Measurements from ENCODE around the gene SPHK1.
A peak's percentile ranks its signal among the peaks of the same experiment; 100 is the strongest.

Gene SPHK1

DNA sequence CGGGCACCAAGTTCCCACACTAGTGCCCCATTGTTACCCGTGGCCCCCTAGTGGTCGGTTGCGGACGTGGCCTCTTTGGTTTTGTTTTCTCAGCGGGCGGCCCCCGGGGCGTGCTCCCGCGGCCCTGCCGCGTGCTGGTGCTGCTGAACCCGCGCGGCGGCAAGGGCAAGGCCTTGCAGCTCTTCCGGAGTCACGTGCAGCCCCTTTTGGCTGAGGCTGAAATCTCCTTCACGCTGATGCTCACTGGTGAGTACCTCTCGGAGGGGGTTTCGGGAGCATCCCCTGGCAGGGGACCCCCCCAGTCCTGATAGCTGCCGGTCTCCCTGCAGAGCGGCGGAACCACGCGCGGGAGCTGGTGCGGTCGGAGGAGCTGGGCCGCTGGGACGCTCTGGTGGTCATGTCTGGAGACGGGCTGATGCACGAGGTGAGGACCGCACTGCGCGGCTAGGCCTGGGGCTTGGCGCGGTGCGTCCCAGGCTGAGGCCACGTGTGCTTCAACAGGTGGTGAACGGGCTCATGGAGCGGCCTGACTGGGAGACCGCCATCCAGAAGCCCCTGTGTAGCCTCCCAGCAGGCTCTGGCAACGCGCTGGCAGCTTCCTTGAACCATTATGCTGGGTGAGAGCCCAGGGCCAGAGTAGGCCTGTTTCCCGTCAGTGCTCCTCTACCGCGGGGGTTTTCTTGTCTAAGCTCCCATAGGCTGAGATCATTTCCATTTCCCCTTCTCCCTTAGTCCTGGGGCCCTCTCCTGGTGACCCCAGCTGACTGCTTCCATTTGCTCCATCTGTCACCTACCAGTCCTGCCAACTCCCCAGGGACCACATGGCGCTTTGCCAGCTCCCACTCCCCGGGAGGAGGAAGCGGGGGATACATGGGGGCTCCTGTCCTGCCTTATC, 1.7 kb downstream of the SPHK1 start:
- peak; percentile 78 for DNase-seq

DNA sequence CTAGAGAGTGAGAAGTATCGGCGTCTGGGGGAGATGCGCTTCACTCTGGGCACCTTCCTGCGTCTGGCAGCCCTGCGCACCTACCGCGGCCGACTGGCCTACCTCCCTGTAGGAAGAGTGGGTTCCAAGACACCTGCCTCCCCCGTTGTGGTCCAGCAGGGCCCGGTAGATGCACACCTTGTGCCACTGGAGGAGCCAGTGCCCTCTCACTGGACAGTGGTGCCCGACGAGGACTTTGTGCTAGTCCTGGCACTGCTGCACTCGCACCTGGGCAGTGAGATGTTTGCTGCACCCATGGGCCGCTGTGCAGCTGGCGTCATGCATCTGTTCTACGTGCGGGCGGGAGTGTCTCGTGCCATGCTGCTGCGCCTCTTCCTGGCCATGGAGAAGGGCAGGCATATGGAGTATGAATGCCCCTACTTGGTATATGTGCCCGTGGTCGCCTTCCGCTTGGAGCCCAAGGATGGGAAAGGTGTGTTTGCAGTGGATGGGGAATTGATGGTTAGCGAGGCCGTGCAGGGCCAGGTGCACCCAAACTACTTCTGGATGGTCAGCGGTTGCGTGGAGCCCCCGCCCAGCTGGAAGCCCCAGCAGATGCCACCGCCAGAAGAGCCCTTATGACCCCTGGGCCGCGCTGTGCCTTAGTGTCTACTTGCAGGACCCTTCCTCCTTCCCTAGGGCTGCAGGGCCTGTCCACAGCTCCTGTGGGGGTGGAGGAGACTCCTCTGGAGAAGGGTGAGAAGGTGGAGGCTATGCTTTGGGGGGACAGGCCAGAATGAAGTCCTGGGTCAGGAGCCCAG, 2.8 kb downstream of the SPHK1 start:
- no peak for DNase-seq

DNA sequence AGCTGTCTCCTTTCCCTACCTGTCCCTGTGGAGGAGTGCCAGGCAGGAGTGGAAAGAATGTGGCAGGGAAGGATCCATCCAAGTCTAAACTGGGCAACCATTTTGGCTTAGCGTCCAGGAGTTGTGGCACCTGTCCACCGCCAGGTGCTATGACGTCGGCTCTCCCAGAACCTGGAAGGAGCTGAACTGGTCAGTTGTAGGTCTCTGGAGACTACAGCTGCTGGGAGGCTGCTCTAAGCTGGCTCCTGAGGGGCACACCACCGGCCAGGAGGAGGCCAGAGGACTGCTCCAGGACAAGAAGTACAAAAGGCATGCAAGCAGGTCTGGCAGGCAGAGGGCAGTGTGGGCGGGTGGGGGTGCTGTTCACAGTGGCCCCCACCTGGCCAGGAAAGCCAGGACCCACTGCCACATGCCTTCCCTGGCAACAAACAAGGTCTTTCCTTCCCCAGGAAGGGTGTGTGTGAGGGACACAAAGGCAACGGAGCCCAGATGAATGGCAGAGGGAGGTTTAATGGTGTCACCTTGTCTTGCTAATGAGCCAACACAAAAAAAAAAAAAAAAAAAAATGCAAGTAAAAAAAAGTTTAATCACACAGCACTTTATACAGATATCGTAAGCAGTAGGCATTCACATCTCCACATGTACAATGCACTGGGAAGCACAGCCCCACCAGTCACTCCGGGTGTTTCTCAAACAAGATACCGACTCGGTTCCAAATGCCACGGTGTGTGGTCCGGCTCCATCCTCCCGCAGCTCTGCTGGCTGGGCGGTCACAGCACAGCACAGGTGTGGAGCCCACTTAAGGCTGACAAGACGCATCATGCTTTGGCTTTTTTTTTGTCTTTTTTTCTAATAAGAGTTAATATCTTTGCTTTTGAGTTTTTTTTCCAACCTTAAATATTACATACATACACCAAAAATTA, 4.8 kb downstream of the SPHK1 start:
- DNase-seq, result no peak

DNA sequence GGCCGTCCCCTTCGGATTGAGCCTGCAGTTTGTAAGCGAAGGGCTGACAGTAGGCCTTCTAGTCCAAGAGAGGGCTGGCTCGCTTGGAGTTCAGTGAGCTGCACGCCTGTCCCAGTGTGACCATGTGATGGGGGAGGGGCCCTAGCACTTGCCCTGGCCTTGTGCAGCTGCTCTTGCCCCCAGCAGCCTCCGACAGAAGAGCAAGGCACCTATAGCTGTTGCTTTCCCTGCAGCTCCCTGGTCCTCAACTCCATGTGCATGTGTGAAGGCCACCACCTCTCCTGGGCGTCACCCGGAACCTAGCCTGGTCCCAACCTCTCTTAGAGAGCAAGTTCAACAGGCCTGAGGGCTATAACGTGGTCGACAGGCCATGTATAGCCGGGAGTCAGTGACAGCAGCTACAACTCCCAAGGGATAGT, 5.6 kb downstream of the SPHK1 start:
- no peak for DNase-seq

DNA sequence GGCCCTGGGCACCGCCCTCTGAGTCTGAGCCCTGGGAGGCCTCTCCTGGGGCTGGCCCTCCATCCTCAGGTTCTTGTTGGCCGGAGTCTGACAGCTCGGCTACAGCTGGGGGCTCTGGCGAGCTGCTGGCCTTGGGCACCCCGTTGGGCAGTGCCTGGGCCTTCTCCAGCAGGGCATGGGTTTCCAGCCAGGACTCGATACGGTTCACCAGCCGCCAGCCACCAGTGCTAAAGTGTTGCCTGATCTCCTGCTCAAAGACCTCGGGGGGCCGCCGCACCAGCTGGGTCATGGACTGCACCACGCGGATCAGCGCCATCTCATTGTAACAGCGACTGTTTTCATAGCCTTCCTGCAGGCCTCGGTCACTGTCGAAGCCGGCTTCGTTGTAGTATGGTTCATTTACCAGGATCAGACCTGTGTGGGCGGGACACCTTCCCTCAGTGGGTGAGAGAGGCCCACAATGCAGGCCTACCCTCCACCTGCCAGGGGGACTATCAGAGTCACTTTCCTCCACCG, 6.8 kb downstream of the SPHK1 start:
- no peak for DNase-seq

DNA sequence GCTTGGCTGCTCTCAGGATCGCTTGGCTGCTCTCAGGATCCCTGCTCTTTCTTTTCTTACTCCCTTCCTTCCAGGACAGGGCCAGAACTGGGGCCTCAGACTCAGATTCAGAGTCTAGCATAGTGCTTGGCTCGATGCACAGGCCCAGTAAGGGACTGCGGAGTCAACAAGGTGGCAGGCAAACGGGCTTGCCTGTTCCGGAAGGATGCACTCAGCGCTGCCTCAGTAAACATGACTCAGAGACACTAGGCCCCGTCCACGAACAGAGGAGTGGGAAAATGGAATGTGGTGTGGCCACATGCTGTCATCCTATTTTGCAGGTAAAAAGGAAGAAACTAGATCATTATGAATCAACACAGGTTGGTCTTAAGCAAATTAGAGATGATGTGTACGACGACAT, 9.8 kb downstream of the SPHK1 start:
- no peak for DNase-seq

DNA sequence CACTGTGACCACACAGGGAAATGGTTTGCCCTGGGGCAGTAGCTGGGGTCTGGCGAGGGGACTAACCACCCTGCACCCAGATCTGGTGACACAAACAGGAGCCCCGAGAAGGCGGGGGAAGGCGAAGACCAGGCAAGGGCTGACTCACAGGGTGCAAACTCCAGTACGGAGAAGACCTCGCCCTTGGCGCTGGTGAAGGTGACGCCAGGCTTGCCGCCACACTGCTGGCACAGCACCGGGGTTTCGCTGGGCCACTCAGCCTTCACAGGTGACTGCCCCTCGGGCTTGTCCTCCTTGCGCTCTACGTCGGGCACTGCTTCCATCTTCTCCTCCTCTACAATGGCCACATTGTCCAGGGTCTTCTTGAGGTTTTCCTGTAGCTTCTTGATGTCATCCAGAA, 11.6 kb downstream of the SPHK1 start:
- no peak for DNase-seq

DNA sequence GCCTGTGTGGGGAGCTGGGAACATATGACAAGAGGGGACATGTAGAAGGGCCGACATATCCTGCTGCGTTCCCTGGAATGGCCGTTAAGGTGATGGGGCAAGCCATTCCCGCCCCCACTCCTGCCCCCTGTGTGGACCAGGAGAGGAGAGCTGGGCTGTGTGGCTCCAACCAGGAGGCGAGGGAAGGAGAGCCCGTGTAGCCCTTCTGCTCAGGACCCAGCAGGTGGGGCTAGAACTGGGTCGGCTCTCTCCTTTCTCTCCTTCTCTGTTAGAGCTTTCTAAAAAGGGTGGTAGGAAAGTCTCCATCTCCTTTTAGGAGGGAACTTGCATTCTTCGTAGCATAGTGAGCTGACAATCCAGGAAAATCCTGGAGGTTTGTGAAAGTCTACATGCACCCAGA, 12.8 kb downstream of the SPHK1 start:
- no peak for DNase-seq

DNA sequence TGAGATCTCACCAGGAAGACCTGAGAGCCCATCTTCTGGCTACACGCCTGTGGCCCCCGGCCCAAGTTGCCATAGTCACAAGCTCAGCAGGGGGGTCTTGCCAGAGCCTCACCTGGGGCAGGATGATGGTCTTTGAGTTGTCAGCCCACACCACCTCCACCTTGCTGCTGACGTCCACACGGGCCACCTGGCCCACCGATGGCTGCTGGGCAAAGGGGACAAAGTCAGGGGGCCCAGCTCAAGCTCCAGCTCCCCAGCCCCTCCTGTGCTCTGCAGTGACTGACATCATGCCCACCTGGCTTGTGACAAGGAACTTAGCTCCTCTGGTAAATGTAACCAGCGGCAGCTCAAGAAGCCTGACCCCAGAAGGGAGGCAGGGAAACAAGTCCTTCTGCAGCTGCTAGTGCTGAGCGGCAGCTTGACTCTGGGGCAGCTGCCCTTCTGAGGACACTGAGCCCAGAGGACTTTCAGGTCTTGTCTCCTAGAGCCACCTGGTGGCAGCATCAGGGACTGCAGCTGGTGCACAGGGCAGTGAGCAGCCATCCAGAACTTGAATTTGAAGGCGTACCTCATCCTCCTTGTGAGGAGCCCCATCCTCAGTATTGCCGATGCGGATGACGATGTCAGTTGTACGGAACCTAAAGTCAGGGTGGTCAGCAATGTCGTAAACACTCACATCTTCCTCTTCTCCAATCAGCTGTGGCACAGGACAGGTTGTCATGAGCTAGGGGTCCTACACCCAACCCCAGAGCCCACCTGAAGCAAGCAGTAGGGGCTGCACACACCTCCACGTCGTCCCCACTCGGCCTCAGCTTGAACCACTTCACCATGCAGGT, 13.5 kb downstream of the SPHK1 start:
- DNase-seq, result peak; percentile 85

DNA sequence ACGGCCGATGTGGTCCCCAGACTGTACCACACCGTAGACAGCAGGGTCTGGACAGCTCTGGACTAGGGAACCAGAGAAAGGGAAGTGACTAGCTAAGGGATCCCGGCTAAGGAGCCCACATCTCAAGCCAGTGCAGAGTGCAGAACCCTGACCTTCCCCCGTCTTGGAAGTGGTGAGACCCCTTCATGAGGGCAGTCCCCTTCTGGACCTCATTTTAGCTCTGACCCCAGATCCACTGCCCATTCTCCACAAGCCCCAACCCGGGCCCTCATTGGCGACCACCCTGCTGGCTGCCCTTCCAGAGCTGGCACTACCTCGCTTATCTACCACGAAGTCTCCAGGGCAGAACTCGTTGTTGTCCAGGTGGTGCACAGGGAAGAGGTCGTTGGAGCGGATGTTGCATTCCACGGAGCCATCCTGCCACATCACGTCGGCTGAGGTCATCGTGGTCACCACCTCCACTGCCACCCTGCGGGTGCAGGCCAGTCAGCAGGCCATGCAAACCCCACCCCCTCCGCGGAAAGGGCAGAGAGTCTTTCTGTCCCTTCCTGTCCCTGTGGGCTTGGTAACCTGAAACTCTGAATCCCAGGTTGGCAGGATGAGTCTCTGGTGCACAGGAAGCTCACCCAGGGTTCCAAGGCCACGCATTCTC, 14.2 kb downstream of the SPHK1 start:
- DNase-seq, result no peak

DNA sequence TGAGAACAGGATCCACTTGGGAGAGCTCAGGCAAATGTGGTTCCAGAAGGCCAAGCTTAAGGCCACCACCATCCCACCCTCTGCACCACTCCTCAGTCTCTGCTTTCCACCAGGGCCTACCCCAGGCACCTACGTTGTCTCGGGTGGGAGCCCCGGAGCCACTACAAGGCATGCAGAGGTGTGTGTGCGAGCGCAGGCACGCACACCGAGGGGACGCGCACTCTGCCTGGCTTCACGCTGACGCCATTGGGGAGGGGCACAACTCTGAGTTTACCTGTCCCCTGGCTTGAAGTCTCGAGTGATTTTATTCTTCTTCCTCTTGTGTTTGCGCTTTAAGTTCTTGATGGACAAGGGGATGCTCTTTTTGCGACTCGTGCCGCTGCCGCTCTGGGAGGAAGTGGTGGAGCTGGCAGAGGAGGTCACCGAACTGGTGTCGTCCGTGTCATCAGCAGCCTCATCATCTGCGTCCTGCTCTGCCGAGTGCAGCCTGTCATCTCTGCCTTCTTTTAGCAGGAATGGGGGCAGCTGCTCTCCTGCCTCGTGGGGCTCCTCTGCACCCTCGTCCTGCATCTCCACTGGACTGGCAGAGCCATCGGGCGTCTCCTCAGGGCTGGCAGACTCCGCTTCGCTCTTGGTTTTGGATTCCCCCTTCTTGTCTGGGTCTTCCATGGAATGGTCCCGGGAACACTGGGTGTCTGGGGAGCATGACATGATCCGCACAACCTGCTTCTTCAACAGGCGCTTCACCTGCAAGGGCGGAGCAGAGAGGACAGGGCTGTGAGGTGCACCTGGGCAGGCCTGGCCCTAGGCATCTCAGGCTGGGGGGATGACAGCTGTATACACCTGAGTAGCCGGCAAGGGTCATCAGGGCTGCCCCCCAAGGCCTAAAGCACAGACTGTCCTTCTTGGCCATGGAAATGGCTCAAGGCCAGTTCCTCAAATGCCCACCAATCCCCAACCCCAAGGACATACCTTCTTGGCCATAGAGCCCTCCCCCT, 15.1 kb downstream of the SPHK1 start:
- DNase-seq, result no peak

DNA sequence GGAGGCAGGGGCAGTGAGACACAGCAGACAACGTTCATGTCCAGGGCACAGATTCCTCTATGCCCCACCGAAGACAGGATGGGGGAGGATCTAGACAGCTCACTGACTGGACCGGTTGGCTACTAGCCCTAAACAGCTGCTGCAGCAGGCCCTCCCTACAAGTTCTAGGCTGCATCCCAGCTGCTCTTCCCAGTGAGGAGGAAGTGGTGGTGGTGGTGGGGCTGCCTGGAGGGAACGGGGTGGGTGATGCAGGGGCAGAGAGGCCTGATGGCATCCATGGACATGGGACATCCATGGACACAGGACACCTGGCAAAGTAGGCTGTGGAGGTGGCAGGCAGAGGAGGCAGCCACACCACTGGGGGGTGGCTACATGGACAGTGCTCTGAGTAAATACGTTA, 18.3 kb downstream of the SPHK1 start:
- no peak for DNase-seq

DNA sequence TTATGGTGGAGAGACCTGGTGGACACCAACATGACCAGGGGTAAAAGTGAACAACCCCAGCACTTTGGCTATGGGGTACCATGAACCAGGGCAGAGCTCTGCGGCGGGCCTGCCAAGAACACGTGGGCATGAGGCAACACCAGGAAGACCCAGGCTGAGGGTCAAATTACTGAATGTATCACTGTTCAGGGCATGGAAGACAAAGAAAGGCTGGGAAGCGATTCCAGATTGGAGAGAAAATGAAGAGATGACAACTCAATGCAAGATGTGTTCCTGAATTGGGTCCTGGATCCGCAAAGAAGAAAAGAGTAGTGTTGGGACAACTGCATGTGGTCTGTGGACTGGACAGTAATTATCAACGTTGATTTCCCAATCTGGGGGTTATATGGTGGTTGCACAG, 19.8 kb downstream of the SPHK1 start:
- DNase-seq, result no peak

DNA sequence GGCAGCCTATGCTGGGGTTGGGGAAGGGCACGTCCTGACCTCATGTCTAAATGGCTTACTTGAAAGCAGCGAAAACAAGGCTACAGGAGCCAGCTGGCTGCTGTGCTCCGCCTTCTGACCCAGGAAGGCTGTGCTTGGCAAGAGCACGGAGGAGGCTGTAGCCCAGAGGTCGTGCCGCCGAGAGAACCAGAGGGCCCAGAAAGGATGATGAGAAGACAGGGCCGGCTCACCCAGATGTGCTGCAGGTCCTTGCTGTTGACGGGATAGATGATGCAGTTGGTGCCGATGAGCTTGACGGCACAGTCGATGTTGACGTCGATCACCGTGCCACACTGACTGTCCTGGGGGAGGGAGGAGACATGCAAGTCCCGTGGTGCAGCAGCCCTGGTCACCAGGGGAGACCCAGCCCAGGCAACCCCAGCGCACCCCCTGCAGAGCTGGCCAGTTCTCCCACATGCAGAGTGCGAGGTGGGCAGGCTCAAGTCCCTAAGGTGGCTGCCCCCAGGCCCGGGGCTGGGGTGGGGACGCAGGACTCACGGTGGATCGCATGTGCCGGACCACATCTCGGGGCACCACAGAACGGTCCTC, 20.7 kb downstream of the SPHK1 start:
- DNase-seq, result no peak

DNA sequence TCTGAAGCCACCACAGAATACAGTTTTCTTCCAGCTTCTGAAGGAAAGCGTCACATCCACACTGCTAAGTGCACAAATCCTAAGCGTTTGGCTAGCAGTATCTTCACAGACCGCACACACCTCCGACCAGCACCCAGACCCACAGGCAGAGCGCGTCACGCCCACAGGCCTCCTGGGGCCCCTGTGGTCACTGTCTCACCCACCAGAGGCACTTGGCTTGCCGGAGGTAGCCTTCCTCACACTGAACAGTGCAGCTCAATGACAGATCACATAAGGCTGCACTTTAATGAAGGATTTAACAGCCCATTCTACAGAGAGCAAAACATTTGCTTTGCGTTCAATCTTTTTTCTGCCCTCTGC, 21.2 kb downstream of the SPHK1 start:
- DNase-seq, result no peak

DNA sequence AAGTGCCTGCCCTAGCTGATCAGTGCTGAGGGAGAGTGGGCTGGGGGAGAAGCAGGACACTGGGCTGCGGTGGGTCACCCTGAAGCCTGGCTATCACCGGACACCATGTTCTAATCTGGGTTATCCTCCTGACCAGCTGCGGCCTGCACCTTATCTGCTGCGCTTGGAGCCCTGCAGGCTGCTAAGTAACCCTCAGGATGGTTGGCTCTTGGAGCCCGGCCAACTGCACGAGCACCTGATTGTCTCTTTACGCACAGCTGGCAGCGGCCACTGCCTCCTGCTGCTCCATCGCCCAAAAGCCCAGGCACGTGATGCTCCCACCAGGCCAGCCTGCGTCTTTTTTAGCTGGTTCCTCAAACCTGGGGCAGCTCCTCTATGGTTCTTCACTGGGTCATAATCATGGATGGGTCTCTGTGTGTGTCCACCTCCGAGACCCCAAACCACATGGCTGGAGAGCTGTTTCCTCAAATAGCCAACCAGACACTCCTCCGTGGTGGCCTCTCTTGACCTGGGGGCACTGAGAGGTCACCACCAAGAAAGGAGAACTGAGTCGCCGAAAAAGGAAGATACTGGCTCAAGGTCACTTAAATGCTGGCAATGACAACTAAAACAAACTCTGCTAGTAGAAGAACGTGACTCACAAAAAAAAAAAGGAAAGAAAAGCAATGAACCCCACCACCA, 21.7 kb downstream of the SPHK1 start:
- DNase-seq, result no peak

DNA sequence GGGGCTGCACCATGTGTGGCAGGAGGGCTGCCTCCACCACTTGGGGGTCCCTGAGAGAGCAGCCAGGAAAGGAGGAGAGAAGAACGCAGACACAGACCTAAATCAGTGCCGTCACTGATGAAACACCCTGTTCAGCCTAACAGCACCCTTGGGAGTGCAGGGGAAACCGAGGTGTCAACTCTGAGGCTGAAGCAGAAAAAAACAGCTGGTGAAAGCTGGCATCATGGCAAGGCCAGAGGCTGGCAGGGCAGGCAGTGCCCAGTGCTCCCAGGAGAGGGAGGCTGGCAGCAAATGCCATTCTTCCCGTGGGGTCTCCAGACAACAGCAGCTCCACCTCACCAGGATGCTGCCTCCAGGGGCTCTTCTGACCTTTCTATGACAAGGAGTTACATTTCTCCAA, 23.1 kb downstream of the SPHK1 start:
- DNase-seq, result no peak

DNA sequence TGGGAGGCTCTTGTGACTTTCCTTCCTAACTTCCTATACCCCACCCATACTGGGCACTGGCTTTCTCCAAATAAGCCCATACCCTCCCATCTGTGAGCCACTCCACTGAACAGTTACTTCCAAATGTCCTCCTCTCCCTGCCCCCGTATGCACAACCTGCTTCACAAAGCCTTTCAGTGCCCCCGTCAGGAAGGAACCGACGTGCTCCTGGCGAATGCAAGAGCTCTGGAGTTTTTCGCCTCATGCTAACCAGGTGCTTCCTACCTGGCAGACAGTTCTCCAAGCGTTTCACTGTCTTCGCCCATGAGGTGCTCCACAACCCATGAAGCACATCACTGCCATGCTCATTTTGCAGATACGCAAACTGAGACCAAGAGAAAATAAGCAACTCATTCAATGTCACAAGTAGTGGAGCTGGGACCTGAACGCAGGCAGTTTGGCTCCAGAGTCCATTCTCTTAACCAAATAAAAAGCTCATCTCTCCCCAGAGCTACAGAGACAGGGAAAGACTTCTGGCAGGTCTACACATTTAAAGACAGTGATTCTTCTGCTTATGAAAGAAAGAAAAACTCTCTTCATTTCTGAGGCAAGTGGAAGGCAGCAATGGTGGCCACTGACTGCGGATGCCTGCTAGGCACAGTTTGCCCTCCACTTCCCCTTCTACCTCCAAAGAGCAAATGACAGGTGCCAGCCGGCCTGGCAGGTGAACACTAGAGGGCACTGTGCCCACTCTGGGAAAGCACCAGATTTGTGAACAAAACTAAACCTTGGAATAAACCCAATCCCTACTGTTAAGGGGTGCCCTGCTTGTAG, 23.8 kb downstream of the SPHK1 start:
- peak; percentile 64 for DNase-seq
